HG02973 (cell line): ENCODE measurements around the gene CLIC4.
"Not testable (repeated sequence)": the region's sequence is repeated elsewhere in the genome, so short reads cannot be mapped to it uniquely, and the experiment has no call there.

Source experiments
- ATAC-seq: cut with Tn5 transposase; IDR thresholded peaks from one replicate; pipeline ENCODE4 v1.9.1; 2021; ENCODE audit warnings: moderate library complexity; ENCODE audit not compliant: unreplicated experiment

The CLIC4 gene

GRCh38 chr1:24872061-24872850 lies 127.0 kb downstream of the CLIC4 start:
- ATAC-seq = no peak

GRCh38 chr1:24873148-24873547 lies 127.9 kb downstream of the CLIC4 start:
- no peak for ATAC-seq

- no peak for ATAC-seq
Observed at GRCh38 chr1:24874056-24874455, 128.8 kb downstream of the CLIC4 start.

GRCh38 chr1:24874611-24875234 lies 129.5 kb downstream of the CLIC4 start:
- ATAC-seq = no peak

GRCh38 chr1:24875257-24875656 lies 130.0 kb downstream of the CLIC4 start:
- no peak for ATAC-seq

- no peak for ATAC-seq
Observed at GRCh38 chr1:24875991-24876506, 130.8 kb downstream of the CLIC4 start.

- no peak for ATAC-seq
Observed at GRCh38 chr1:24878045-24878444, 132.8 kb downstream of the CLIC4 start.

- no peak for ATAC-seq
Observed at GRCh38 chr1:24878775-24879742, 133.8 kb downstream of the CLIC4 start.

- ATAC-seq = no peak
Observed at GRCh38 chr1:24881034-24881433, 135.8 kb downstream of the CLIC4 start.

- ATAC-seq = no peak
Observed at GRCh38 chr1:24884751-24885150, 139.5 kb downstream of the CLIC4 start.

GRCh38 chr1:24886241-24886640 lies 141.0 kb downstream of the CLIC4 start:
- no peak for ATAC-seq

GRCh38 chr1:24888061-24888970 lies 143.1 kb downstream of the CLIC4 start:
- no peak for ATAC-seq

GRCh38 chr1:24888971-24889676 lies 143.9 kb downstream of the CLIC4 start:
- ATAC-seq = no peak

GRCh38 chr1:24890887-24891286 lies 145.6 kb downstream of the CLIC4 start:
- no peak for ATAC-seq

GRCh38 chr1:24891367-24891766 lies 146.1 kb downstream of the CLIC4 start:
- ATAC-seq = not testable (repeated sequence)

GRCh38 chr1:24892188-24893153 lies 147.2 kb downstream of the CLIC4 start:
- no peak for ATAC-seq

- ATAC-seq = no peak
Observed at GRCh38 chr1:24893431-24893830, 148.2 kb downstream of the CLIC4 start.
